Thoracic aorta (tissue), 2 donors: Measurements from ENCODE around the gene LMOD3. TPM values are rescaled to one million over a fixed set of nuclear protein-coding genes. Genes with fewer than 3 reads are reported as not detected.

ENCODE experiments used
- ATAC-seq: fragments of 150-250 bp; one replicate; pipeline ENCODE4 v1.8.0; 2017; ENCODE audit warnings: low read depth; ENCODE audit not compliant: insufficient number of reproducible peaks, low FRiP score
- DNase-seq: peaks from one replicate; pipeline ENCODE4 v3.0.0-alpha.2; 2020; ENCODE audit warnings: low spot score
- H3K27ac ChIP-seq, 2 donors: fragments of 200-600 bp; sonication (generic); 1 replicate in 1 of 2; 2 replicates in 1 of 2; pipeline ENCODE4 v1.5.1; 2016; ENCODE audit warnings: mild to moderate bottlenecking in 2 of 2, moderate library complexity in 2 of 2
- H3K27me3 ChIP-seq: fragments of 200-600 bp; sonication (generic); replicated peaks from 2 replicates; pipeline ENCODE4 v1.6.0; 2016; ENCODE audit warnings: mild to moderate bottlenecking; ENCODE audit not compliant: insufficient read depth
- H3K36me3 ChIP-seq: fragments of 200-600 bp; sonication (generic); one replicate; pipeline ENCODE4 v1.5.1; 2016
- H3K4me1 ChIP-seq, 2 donors: fragments of 200-600 bp; sonication (generic); 1 replicate in 1 of 2; 2 replicates in 1 of 2; pipeline versions ENCODE4 v1.5.1 to v1.6.0; 2016; ENCODE audit warnings: low read depth in 2 of 2, mild to moderate bottlenecking in 1 of 2; ENCODE audit not compliant: control insufficient read depth in 1 of 2
- H3K4me3 ChIP-seq: fragments of 200-600 bp; sonication (generic); 2 replicates; pipeline ENCODE4 v1.5.1; 2016; ENCODE audit warnings: mild to moderate bottlenecking
- H3K9me3 ChIP-seq: fragments of 200-600 bp; sonication (generic); 2 replicates; pipeline ENCODE4 v1.5.1; 2016
- CTCF ChIP-seq: fragments of 200-600 bp; sonication (generic); IDR thresholded peaks from one replicate; pipeline ENCODE4 v1.5.1; 2019; ENCODE audit warnings: antibody characterized with exemption
- total RNA-seq, 2 donors: library from RNA; depleted of rRNA; stranded (reverse); fragments of >200 nt; gene quantifications; one replicate each; pipeline versions ENCODE4 v1.1.0 to v1.2.3, GENCODE V29; 2016

The LMOD3 gene
- total RNA-seq, 2 donors from 2014 or later: not detected

GRCh38 chr3:69072928-69073327 lies 49.5 kb downstream of the LMOD3 start:
- H3K27ac ChIP-seq: no peak overlapping the region
- DNase-seq (no peak), ATAC-seq (no peak)
- no peaks in the 10 kb centered on the region for H3K9me3 ChIP-seq
- no peak for TF ChIP-seq CTCF
- H3K4me3 ChIP-seq: no peak overlapping the region
- no peaks in the 10 kb centered on the region for H3K27me3 ChIP-seq
- peaks cover 5% of the 10 kb centered on the region for H3K36me3 ChIP-seq
- peaks cover 3 to 5% of the 10 kb centered on the region in 2 donors for H3K4me1 ChIP-seq

GRCh38 chr3:69066121-69066520 lies 56.3 kb downstream of the LMOD3 start:
- peaks cover 21% of the 10 kb centered on the region for H3K36me3 ChIP-seq

GRCh38 chr3:69065318-69065964 lies 57.0 kb downstream of the LMOD3 start:
- no peak overlapping the region for H3K27ac ChIP-seq
- H3K9me3 ChIP-seq: no peaks in the 10 kb centered on the region
- peaks cover 23% of the 10 kb centered on the region for H3K36me3 ChIP-seq
- TF ChIP-seq CTCF: no peak
- DNase-seq (no peak), ATAC-seq (no peak)
- no peaks in the 10 kb centered on the region for H3K27me3 ChIP-seq
- H3K4me3 ChIP-seq: no peak overlapping the region
- H3K4me1 ChIP-seq: no peaks in the 10 kb centered on the region

More at GRCh38 chr3:69066121-69066520, 56.3 kb downstream of the LMOD3 start:
- H3K9me3 ChIP-seq: no peaks in the 10 kb centered on the region
- H3K4me3 ChIP-seq: no peak overlapping the region
- H3K27ac ChIP-seq: no peak overlapping the region
- no peaks in the 10 kb centered on the region for H3K4me1 ChIP-seq
- DNase-seq: no peak
- no peak for TF ChIP-seq CTCF
- ATAC-seq: no peak
- H3K27me3 ChIP-seq: no peaks in the 10 kb centered on the region

DNA sequence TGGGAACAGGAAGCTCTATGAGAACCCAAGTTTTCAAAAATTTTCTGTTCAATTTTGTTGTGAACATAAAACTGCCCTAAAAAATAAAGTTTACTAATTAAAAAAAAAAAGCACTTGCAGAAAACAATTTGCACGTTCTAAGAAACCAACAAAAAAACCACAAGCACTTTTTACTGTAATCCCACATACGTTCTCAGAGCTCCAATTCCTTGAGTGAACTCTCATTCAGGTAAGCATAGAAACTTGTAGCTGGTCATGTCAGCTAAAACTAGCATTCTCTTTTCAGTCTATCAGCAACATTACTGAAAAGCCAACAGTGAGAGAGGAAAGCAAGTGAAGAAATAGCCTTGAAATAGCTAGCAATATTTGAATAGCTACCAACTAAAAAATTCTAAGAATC lies 58.8 kb downstream of the LMOD3 start:
- DNase-seq (no peak), ATAC-seq (no peak)
- H3K27me3 ChIP-seq: no peaks in the 10 kb centered on the region
- H3K4me3 ChIP-seq: no peak overlapping the region
- H3K4me1 ChIP-seq: no peaks in the 10 kb centered on the region
- H3K9me3 ChIP-seq: no peaks in the 10 kb centered on the region
- no peak for TF ChIP-seq CTCF
- peaks cover 24% of the 10 kb centered on the region for H3K36me3 ChIP-seq
- no peak overlapping the region for H3K27ac ChIP-seq

GRCh38 chr3:69059688-69060087 lies 62.7 kb downstream of the LMOD3 start:
- peaks cover 20% of the 10 kb centered on the region for H3K36me3 ChIP-seq
- H3K4me1 ChIP-seq: no peaks in the 10 kb centered on the region
- no peak overlapping the region for H3K27ac ChIP-seq
- no peak for TF ChIP-seq CTCF
- no peaks in the 10 kb centered on the region for H3K27me3 ChIP-seq
- H3K9me3 ChIP-seq: no peaks in the 10 kb centered on the region
- ATAC-seq (no peak), DNase-seq (no peak)
- no peak overlapping the region for H3K4me3 ChIP-seq
